ENCODE data around the gene KIF25.

Gene KIF25

DNA sequence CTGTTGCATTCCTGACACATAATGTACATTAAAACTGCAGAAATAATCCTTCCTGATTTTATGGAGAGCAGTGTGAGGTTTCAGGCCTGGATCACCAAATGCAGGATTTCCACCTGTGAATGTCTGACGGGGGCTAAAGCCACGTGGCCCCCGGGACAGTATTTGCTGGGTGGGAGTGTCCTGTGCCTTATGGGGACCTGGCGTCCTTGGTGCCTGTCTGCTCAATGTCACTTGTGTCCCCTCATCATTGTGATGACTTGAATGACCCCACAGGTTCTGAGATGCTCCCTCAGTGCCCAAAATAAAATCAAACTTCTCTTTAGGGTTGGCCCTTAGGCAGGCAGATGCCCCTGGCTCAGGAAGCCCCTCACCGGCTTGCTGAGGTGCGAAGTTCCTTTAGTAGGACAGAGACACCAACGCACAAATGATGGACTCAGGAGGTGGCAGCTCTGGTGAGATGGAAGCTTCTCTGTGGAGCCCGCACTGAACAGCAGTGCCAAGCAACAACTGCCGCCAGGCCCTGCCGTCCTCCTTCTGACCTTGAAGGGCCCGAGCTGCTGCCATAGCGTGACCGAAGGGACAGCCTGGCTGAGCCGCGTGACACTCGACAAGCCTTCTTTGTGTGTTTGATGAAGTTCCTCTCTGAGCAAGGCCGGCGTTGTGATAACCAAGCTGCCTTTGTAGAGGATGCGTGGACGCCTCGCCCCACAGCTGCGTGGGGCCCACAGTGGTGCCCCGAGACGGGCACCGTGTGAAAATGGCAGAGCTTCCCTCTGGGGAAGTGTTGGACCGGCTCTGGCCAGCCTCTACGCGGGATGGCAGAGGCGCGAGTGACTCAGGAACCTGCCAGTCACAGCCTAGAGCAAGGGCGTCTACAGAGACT, 50.6 kb downstream of the KIF25 start:
- Histone ChIP-seq H3K36me3 (ENCODE audit: control insufficient read depth in 2 of 2, insufficient read depth in 2 of 2, low read length in 2 of 2) (no peaks in the 10 kb centered on the region), H3K4me3 (ENCODE audit: low read length in 2 of 2) (no peak overlapping the region), H3K27me3 (ENCODE audit: control insufficient read depth in 2 of 2, insufficient read depth in 2 of 2, low read length in 2 of 2) (no peaks in the 10 kb centered on the region), H3K4me1 (ENCODE audit: control insufficient read depth in 2 of 2, insufficient read depth in 2 of 2, low read length in 2 of 2) (peaks cover 0 to 4% of the 10 kb centered on the region in 2 donors), H3K9ac (ENCODE audit: low read depth in 1 of 2, low read length in 2 of 2) (no peak overlapping the region), H3K27ac (ENCODE audit: low read depth in 2 of 2, low read length in 2 of 2) (no peak overlapping the region), H3K9me3 (ENCODE audit: control insufficient read depth in 2 of 2, low read length in 2 of 2) (no peaks in the 10 kb centered on the region)

DNA sequence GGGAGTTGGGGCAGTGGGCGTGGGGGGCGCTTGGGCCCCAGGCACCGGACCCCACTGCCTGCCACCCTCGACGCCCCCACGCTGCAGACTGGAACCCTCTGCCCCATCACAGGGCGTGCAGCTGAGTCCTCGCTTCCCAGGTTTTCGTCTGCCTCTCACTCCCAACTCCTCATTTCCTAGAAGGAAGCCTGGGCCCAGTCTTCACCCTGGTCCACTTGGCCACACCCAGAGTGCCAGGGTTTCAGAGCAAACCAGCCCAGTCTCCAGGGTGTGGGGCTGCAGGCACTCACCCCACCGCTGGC, 51.2 kb downstream of the KIF25 start:
- Histone ChIP-seq H3K9ac (ENCODE audit: low read depth in 1 of 2, low read length in 2 of 2) (no peak overlapping the region), H3K36me3 (ENCODE audit: control insufficient read depth in 2 of 2, insufficient read depth in 2 of 2, low read length in 2 of 2) (no peaks in the 10 kb centered on the region), H3K9me3 (ENCODE audit: control insufficient read depth in 2 of 2, low read length in 2 of 2) (no peaks in the 10 kb centered on the region), H3K27me3 (ENCODE audit: control insufficient read depth in 2 of 2, insufficient read depth in 2 of 2, low read length in 2 of 2) (no peaks in the 10 kb centered on the region), H3K4me3 (ENCODE audit: low read length in 2 of 2) (no peak overlapping the region), H3K27ac (ENCODE audit: low read depth in 2 of 2, low read length in 2 of 2) (no peak overlapping the region), H3K4me1 (ENCODE audit: control insufficient read depth in 2 of 2, insufficient read depth in 2 of 2, low read length in 2 of 2) (peaks cover 0 to 4% of the 10 kb centered on the region in 2 donors)

- H3K4me3 ChIP-seq (ENCODE audit: low read length in 2 of 2), result no peak overlapping the region
- H3K9me3 ChIP-seq (ENCODE audit: control insufficient read depth in 2 of 2, low read length in 2 of 2), result no peaks in the 10 kb centered on the region
- peaks cover 0 to 4% of the 10 kb centered on the region in 2 donors for H3K4me1 ChIP-seq (ENCODE audit: control insufficient read depth in 2 of 2, insufficient read depth in 2 of 2, low read length in 2 of 2)
- no peak overlapping the region for H3K27ac ChIP-seq (ENCODE audit: low read depth in 2 of 2, low read length in 2 of 2)
- no peaks in the 10 kb centered on the region for H3K36me3 ChIP-seq (ENCODE audit: control insufficient read depth in 2 of 2, insufficient read depth in 2 of 2, low read length in 2 of 2)
- no peak overlapping the region for H3K9ac ChIP-seq (ENCODE audit: low read depth in 1 of 2, low read length in 2 of 2)
- H3K27me3 ChIP-seq (ENCODE audit: control insufficient read depth in 2 of 2, insufficient read depth in 2 of 2, low read length in 2 of 2), result no peaks in the 10 kb centered on the region
Observed at GRCh38 chr6:168049277-168049676, 51.8 kb downstream of the KIF25 start.

DNA sequence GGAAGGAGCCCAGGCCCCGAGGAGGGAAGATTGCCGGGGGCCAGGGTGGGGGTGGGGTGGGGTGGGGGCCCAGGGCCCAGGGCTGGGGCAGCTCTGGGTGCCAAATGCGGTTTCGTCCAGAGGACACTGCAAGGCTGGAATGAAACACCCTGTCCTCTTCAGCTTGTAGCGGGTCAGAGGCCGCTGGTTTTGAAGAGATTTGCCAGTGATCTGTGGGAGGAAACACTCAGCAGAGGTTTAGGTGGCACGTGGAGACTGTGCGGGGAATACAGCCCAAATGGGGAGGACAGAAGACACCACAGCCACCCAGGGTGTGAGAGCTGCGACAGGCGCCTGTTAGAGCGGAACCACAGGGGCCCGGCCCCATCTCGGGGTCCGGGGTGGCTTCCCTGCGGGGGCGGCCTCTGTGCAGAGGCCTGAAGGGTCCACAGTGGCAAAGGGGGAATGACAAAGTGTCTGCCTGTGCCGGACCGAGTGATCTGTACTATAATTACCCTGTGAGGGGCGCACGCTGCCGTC, 52.3 kb downstream of the KIF25 start:
- H3K27me3 ChIP-seq (ENCODE audit: control insufficient read depth in 2 of 2, insufficient read depth in 2 of 2, low read length in 2 of 2), result no peaks in the 10 kb centered on the region
- H3K4me3 ChIP-seq (ENCODE audit: low read length in 2 of 2), result no peak overlapping the region
- H3K27ac ChIP-seq (ENCODE audit: low read depth in 2 of 2, low read length in 2 of 2), result no peak overlapping the region
- no peaks in the 10 kb centered on the region for H3K9me3 ChIP-seq (ENCODE audit: control insufficient read depth in 2 of 2, low read length in 2 of 2)
- no peak overlapping the region for H3K9ac ChIP-seq (ENCODE audit: low read depth in 1 of 2, low read length in 2 of 2)
- H3K4me1 ChIP-seq (ENCODE audit: control insufficient read depth in 2 of 2, insufficient read depth in 2 of 2, low read length in 2 of 2), result peaks cover 0 to 4% of the 10 kb centered on the region in 2 donors
- no peaks in the 10 kb centered on the region for H3K36me3 ChIP-seq (ENCODE audit: control insufficient read depth in 2 of 2, insufficient read depth in 2 of 2, low read length in 2 of 2)

DNA sequence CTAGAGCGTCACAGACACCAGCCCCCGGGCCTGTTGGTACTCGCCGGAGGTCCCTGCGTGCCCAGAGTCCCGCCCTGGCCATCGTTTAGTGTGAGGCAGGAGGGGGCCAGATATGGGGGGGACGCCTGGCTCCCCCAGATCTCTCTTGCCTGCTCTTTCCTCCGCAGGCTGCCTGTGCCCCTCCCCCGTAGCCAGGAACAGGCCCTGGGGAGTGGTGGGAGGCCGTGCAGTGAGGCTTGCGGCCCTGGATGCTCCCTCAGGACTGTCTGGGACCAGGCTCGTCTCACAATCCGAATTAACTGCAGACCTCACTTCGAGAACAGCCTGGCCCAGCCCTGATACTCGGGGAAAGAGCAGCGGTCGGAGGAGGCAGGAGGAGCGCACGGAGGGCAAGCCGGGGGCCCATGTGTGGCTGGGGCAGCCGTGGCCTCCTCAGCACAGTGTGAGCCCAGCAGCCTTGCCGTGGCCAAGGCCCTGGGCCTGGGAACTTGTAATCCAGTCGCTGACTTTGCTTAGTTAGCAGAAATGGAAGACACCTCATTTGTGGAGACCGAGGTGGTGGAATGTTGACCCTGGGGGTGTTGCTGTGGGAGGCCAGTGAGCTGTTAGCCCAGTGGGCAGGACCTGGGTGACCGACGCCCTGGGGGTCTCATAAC, 52.9 kb downstream of the KIF25 start:
- peaks cover 0 to 4% of the 10 kb centered on the region in 2 donors for H3K4me1 ChIP-seq (ENCODE audit: control insufficient read depth in 2 of 2, insufficient read depth in 2 of 2, low read length in 2 of 2)
- H3K9ac ChIP-seq (ENCODE audit: low read depth in 1 of 2, low read length in 2 of 2), result no peak overlapping the region
- no peaks in the 10 kb centered on the region for H3K36me3 ChIP-seq (ENCODE audit: control insufficient read depth in 2 of 2, insufficient read depth in 2 of 2, low read length in 2 of 2)
- no peaks in the 10 kb centered on the region for H3K9me3 ChIP-seq (ENCODE audit: control insufficient read depth in 2 of 2, low read length in 2 of 2)
- no peaks in the 10 kb centered on the region for H3K27me3 ChIP-seq (ENCODE audit: control insufficient read depth in 2 of 2, insufficient read depth in 2 of 2, low read length in 2 of 2)
- H3K27ac ChIP-seq (ENCODE audit: low read depth in 2 of 2, low read length in 2 of 2), result no peak overlapping the region
- no peak overlapping the region for H3K4me3 ChIP-seq (ENCODE audit: low read length in 2 of 2)

- Histone ChIP-seq H3K36me3 (ENCODE audit: control insufficient read depth in 2 of 2, insufficient read depth in 2 of 2, low read length in 2 of 2) (no peaks in the 10 kb centered on the region), H3K4me1 (ENCODE audit: control insufficient read depth in 2 of 2, insufficient read depth in 2 of 2, low read length in 2 of 2) (peaks cover 0 to 4% of the 10 kb centered on the region in 2 donors), H3K9me3 (ENCODE audit: control insufficient read depth in 2 of 2, low read length in 2 of 2) (no peaks in the 10 kb centered on the region), H3K27ac (ENCODE audit: low read depth in 2 of 2, low read length in 2 of 2) (no peak overlapping the region), H3K4me3 (ENCODE audit: low read length in 2 of 2) (no peak overlapping the region), H3K27me3 (ENCODE audit: control insufficient read depth in 2 of 2, insufficient read depth in 2 of 2, low read length in 2 of 2) (no peaks in the 10 kb centered on the region), H3K9ac (ENCODE audit: low read depth in 1 of 2, low read length in 2 of 2) (no peak overlapping the region)
Observed at GRCh38 chr6:168050881-168051586, 53.6 kb downstream of the KIF25 start.

DNA sequence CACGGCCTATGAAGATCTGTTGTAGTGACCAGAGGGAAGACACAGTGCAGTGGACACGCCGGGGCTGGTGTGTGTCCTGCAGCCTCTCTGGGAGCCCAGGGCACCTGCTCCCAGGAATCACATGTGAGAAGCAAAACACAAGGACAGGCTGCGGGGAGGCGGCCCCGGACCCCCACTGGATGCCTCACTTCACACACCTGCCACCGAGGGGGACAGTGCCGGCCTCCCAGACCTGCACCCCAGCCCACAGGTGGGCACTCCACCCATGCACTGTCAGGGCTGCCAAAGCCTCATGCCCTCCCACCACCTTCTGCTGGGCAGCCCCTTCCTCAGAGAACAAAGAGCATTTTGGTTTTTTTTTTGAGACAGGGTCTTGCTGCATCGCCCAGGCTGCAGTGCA, 54.2 kb downstream of the KIF25 start:
- no peaks in the 10 kb centered on the region for H3K27me3 ChIP-seq (ENCODE audit: control insufficient read depth in 2 of 2, insufficient read depth in 2 of 2, low read length in 2 of 2)
- H3K36me3 ChIP-seq (ENCODE audit: control insufficient read depth in 2 of 2, insufficient read depth in 2 of 2, low read length in 2 of 2), result no peaks in the 10 kb centered on the region
- H3K9me3 ChIP-seq (ENCODE audit: control insufficient read depth in 2 of 2, low read length in 2 of 2), result no peaks in the 10 kb centered on the region
- H3K27ac ChIP-seq (ENCODE audit: low read depth in 2 of 2, low read length in 2 of 2), result no peak overlapping the region
- no peak overlapping the region for H3K9ac ChIP-seq (ENCODE audit: low read depth in 1 of 2, low read length in 2 of 2)
- H3K4me3 ChIP-seq (ENCODE audit: low read length in 2 of 2), result no peak overlapping the region
- peaks cover 0 to 4% of the 10 kb centered on the region in 2 donors for H3K4me1 ChIP-seq (ENCODE audit: control insufficient read depth in 2 of 2, insufficient read depth in 2 of 2, low read length in 2 of 2)

DNA sequence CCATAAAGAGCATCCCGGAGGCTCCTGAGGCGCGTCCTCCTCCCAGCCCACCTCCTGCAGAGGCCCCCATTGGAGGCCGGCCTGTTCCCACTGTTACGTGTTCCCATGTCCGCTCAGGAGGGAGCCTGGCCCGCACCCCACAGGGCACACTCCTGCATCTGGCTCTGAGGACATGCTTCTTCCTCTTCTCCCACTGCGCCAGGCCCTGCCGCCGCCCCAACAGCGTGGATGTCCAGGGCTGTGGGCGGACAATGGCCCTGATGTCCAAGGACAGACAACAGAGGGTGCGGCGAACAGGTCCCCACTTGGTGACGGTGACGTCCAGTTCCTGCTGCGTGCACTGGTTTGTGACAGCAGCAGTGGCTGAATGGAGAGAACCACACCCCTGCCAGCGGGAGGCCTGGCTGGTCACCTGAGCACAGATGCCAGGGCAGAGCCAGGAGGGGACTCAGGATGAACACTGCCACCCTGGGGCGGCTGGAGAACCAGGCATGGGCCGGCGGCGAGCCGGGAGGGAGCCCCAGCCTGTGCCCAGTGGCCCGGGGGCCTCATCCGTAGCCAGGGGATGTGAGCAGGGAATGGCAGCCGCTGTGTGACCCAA, 54.9 kb downstream of the KIF25 start:
- no peaks in the 10 kb centered on the region for H3K36me3 ChIP-seq (ENCODE audit: control insufficient read depth in 2 of 2, insufficient read depth in 2 of 2, low read length in 2 of 2)
- H3K4me1 ChIP-seq (ENCODE audit: control insufficient read depth in 2 of 2, insufficient read depth in 2 of 2, low read length in 2 of 2), result peaks cover 0 to 4% of the 10 kb centered on the region in 2 donors
- H3K9me3 ChIP-seq (ENCODE audit: control insufficient read depth in 2 of 2, low read length in 2 of 2), result no peaks in the 10 kb centered on the region
- no peak overlapping the region for H3K4me3 ChIP-seq (ENCODE audit: low read length in 2 of 2)
- peak overlapping the region in 1 of 2 donors; percentile 23 for H3K27ac ChIP-seq (ENCODE audit: low read depth in 2 of 2, low read length in 2 of 2)
- H3K9ac ChIP-seq (ENCODE audit: low read depth in 1 of 2, low read length in 2 of 2), result peak overlapping the region in 1 of 2 donors; percentile 47
- no peaks in the 10 kb centered on the region for H3K27me3 ChIP-seq (ENCODE audit: control insufficient read depth in 2 of 2, insufficient read depth in 2 of 2, low read length in 2 of 2)

- Histone ChIP-seq H3K27me3 (ENCODE audit: control insufficient read depth in 2 of 2, insufficient read depth in 2 of 2, low read length in 2 of 2) (no peaks in the 10 kb centered on the region), H3K4me3 (ENCODE audit: low read length in 2 of 2) (no peak overlapping the region), H3K4me1 (ENCODE audit: control insufficient read depth in 2 of 2, insufficient read depth in 2 of 2, low read length in 2 of 2) (peaks cover 0 to 4% of the 10 kb centered on the region in 2 donors), H3K9ac (ENCODE audit: low read depth in 1 of 2, low read length in 2 of 2) (no peak overlapping the region), H3K9me3 (ENCODE audit: control insufficient read depth in 2 of 2, low read length in 2 of 2) (no peaks in the 10 kb centered on the region), H3K27ac (ENCODE audit: low read depth in 2 of 2, low read length in 2 of 2) (no peak overlapping the region), H3K36me3 (ENCODE audit: control insufficient read depth in 2 of 2, insufficient read depth in 2 of 2, low read length in 2 of 2) (no peaks in the 10 kb centered on the region)
Observed at GRCh38 chr6:168053086-168053956, 55.9 kb downstream of the KIF25 start.
